Heart left ventricle (tissue), 13 donors: ENCODE measurements around the gene ARG2.

Source experiments
- POLR2A ChIP-seq, 2 donors: fragments of 450-650 bp; IDR thresholded peaks; one replicate each; pipeline ENCODE4 v1.6.1; 2017; ENCODE audit warnings: antibody characterized with exemption in 2 of 2, mild to moderate bottlenecking in 2 of 2, moderate library complexity in 2 of 2
- TF ChIP-seq, protein P1 (sequence below), 12 donors: fragments of 200-600 bp; sonication (generic) in 4 of 12; IDR thresholded peaks; one replicate each; pipeline versions ENCODE4 v1.5.0 to v1.8.0; 2018 to 2022; ENCODE audit warnings: antibody characterized with exemption in 12 of 12, mild to moderate bottlenecking in 5 of 12
- donor health status: ischemic (EF 13 %, LVEDD 7.1; RV severe dilation, severe dysfunction).
- donor health status: DM: no; HTN: yes; CAD: no.
- donor health status: DM: no; HTN: no; CAD: no.
- donor health status: ischemic (EF 25% LVEDD 6.9; RV normal size, moderate dysfunction).
- donor health status: ischemic (EF 25% LVEDD 5.7; RV mildly dilated, moderate dysfunction).
- donor health status: ischemic (EF 35%, LVEDD 5.7; RV mildly dilated, moderate dysfunction).
- donor health status: nonischemic (EF 11% LVEDD 7.7; RV severe dilation, severe dysfunction).
- donor health status: DM: yes; HTN: yes; CAD: no.
- donor health status: PGD.
- donor health status: ischemic (EF 29% LVEDD 5.4; RV normal size, mild dysfunction).
- donor health status: nonischemic (EF 23%, LVEDD 6.1; RV moderate dilation, normal function).

DNA sequence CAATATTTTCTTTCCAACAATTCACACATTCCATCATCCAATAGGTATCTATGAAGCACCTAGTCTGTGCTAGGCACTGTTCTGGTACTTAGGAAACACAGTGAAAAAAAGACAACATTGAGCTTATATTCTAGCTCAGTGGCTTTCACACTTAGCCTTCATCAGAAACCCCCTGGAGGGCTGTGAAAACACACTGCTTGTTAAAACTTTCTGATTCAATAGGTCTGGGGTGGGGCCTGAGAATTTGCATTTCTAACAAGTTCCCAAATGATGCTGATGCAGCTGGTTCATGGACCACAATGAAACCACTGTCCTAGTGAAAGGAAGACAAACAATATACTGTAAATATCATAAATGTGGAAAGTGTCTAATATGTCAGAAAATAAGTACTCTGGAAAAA lies 48.8 kb downstream of the ARG2 start:
- TF ChIP-seq POLR2A (IDR thresholded peaks at IDR 0.05) = no peak
- TF ChIP-seq, protein P1, sequence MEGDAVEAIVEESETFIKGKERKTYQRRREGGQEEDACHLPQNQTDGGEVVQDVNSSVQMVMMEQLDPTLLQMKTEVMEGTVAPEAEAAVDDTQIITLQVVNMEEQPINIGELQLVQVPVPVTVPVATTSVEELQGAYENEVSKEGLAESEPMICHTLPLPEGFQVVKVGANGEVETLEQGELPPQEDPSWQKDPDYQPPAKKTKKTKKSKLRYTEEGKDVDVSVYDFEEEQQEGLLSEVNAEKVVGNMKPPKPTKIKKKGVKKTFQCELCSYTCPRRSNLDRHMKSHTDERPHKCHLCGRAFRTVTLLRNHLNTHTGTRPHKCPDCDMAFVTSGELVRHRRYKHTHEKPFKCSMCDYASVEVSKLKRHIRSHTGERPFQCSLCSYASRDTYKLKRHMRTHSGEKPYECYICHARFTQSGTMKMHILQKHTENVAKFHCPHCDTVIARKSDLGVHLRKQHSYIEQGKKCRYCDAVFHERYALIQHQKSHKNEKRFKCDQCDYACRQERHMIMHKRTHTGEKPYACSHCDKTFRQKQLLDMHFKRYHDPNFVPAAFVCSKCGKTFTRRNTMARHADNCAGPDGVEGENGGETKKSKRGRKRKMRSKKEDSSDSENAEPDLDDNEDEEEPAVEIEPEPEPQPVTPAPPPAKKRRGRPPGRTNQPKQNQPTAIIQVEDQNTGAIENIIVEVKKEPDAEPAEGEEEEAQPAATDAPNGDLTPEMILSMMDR (IDR thresholded peaks at IDR 0.05) = no peak
